K562 (cell line): Measurements from ENCODE around the gene DRAXIN. TPM values are rescaled to one million over a fixed set of nuclear protein-coding genes. Genes with fewer than 3 reads are reported as not detected.

Source experiments
- CREB1 ChIP-seq, 2 experiments: sonication (generic) in 1 of 2; formaldehyde crosslinking in 1 of 2; IDR thresholded peaks; 2 replicates each; pipeline versions ENCODE4 v1.6.1 to v1.8.0; 2012 to 2022; ENCODE audit warnings: inconsistent platforms in 1 of 2, mild to moderate bottlenecking in 1 of 2, missing genetic modification reagents in 1 of 2, moderate library complexity in 1 of 2
- ELK3 ChIP-seq: fragments of 450-650 bp; formaldehyde crosslinking; IDR thresholded peaks from 2 replicates; pipeline ENCODE4 v1.4.0; 2020; ENCODE audit warnings: mild to moderate bottlenecking
- GTF2E2 ChIP-seq: fragments of 200-800 bp; sonication (Bioruptor generic); IDR thresholded peaks from 2 replicates; pipeline ENCODE4 v1.6.1; 2016; ENCODE audit warnings: missing genetic modification characterization, missing compliant biosample characterization
- MTA2 ChIP-seq: fragments of 450-650 bp; IDR thresholded peaks from 2 replicates; pipeline ENCODE4 v1.6.1; 2016; ENCODE audit warnings: low read depth
- POLR2A ChIP-seq: fragments of 450-650 bp; conservative IDR thresholded peaks from 2 replicates; pipeline ENCODE4 v1.6.1; 2016
- PRDM10 ChIP-seq: fragments of 450-650 bp; IDR thresholded peaks from 2 replicates; pipeline ENCODE4 v1.6.1; 2018; ENCODE audit not compliant: partially characterized antibody
- PTTG1 ChIP-seq: fragments of 450-650 bp; IDR thresholded peaks from 2 replicates; pipeline ENCODE4 v1.6.1; 2016; ENCODE audit warnings: low read depth, mild to moderate bottlenecking, missing genetic modification characterization, missing compliant biosample characterization
- SMAD4 ChIP-seq: fragments of 250-450 bp; sonication (Bioruptor Pico); conservative IDR thresholded peaks from 2 replicates; pipeline ENCODE4 v1.8.0; 2021; ENCODE audit warnings: inconsistent platforms, mild to moderate bottlenecking, moderate library complexity
- ZBTB11 ChIP-seq, 3 experiments: fragments of 200-800 bp in 1 of 3; fragments of 250-450 bp in 1 of 3; fragments of 450-650 bp in 1 of 3; sonication (Bioruptor Pico) in 1 of 3; sonication (Bioruptor generic) in 1 of 3; formaldehyde crosslinking in 1 of 3; IDR thresholded peaks; 2 replicates each; pipeline versions ENCODE4 v1.6.1 to v1.8.0; 2016 to 2022; ENCODE audit warnings: mild to moderate bottlenecking in 2 of 3, missing genetic modification characterization in 2 of 3, missing compliant biosample characterization in 1 of 3, moderate library complexity in 1 of 3
- ZNF511 ChIP-seq: sonication (generic); formaldehyde crosslinking; IDR thresholded peaks from 2 replicates; pipeline ENCODE4 v1.8.0; 2022; ENCODE audit warnings: mild to moderate bottlenecking, missing genetic modification reagents
- ZNF740 ChIP-seq, 3 experiments: fragments of 200-800 bp in 1 of 3; sonication (Bioruptor generic) in 1 of 3; sonication (generic) in 1 of 3; formaldehyde crosslinking in 1 of 3; IDR thresholded peaks; 2 replicates each; pipeline versions ENCODE4 v1.6.1 to v1.8.0; 2016 to 2022; ENCODE audit warnings: mild to moderate bottlenecking in 2 of 3, missing compliant biosample characterization in 2 of 3, missing genetic modification characterization in 2 of 3, missing genetic modification reagents in 1 of 3
- polyA plus RNA-seq, 8 experiments: library from polyadenylated mRNA; depleted of rRNA in 4 of 8; stranded (reverse) in 5 of 8; unstranded in 3 of 8; fragments of >200 nt; fragmentation: Nextera tagmentation in 2 of 8; fragmentation: Illumina TruSeq in 1 of 8; extraction: Ambion mirVana in 2 of 8; extraction: Trizol in 1 of 8; gene quantifications; 2 replicates each; pipeline versions ENCODE4 v1.2.1 to v1.2.3, GENCODE V29; 2011 to 2014; ENCODE audit warnings: inconsistent platforms in 1 of 8, missing spikeins in 1 of 8
- total RNA-seq, 7 experiments: library from RNA; depleted of rRNA in 6 of 7; stranded (reverse); fragments of >200 nt in 6 of 7; fragmentation: Illumina TruSeq in 2 of 7; extraction: Trizol in 2 of 7; gene quantifications; 2 replicates each; pipeline versions ENCODE4 v1.2.1 to v1.2.3, GENCODE V29; 2011 to 2021; ENCODE audit warnings: low replicate concordance in 1 of 7

The DRAXIN gene
- total and polyA plus RNA-seq, 9 of the 15 experiments (the other 6 are each of a cell fraction or from before 2014, with no cell fraction given) = 0.01 to 0.04 (median 0.01) TPM; not detected in 6

GRCh38 chr1:11720033-11720376, 28.5 kb downstream of the DRAXIN start (continued):
- no peak; the same call in 1 of the 2 replicates for TF ChIP-seq ZNF740 (CRISPR knock-in tag; IDR thresholded peaks at IDR 0.05)
- TF ChIP-seq ZNF740 (tag; IDR thresholded peaks at IDR 0.05) = no peak
- 0 out of 2 replicates have a peak, but pooled peaks have one; percentile 4 for TF ChIP-seq CREB1 (IDR thresholded peaks at IDR 0.05)
- TF ChIP-seq CREB1 (CRISPR knock-in tag; IDR thresholded peaks at IDR 0.05) = no peak
- TF ChIP-seq MTA2 = no peak
- no peak for TF ChIP-seq ZNF511 (CRISPR knock-in tag)
- 0 out of 2 replicates have a peak, but pooled peaks have one; percentile 0 for TF ChIP-seq SMAD4 (CRISPR knock-in tag)
- TF ChIP-seq ZBTB11 (CRISPR knock-in tag; IDR thresholded peaks at IDR 0.05) = no peak
- no peak for TF ChIP-seq PRDM10
- no peak for TF ChIP-seq GTF2E2 (tag)
- no peak for TF ChIP-seq PTTG1 (tag)
- no peak for TF ChIP-seq ELK3 (CRISPR knock-in tag)
- TF ChIP-seq POLR2A = no peak
